ENCODE data around the gene IRF7. TPM values are rescaled to one million over a fixed set of nuclear protein-coding genes. Genes with fewer than 3 reads are reported as not detected.

The IRF7 gene
- total and polyA plus RNA-seq, 2 of the 4 experiments (the other 2 are of a cell fraction) = 1.6 to 4.5 TPM

GRCh38 chr11:630871-631270 is 15.1 kb upstream of the IRF7 start:
- Histone ChIP-seq H2AK5ac (ENCODE audit: low read depth, low read length) (no peak overlapping the region), H3K56ac (ENCODE audit: extremely low read depth, insufficient read depth, low read length) (no peak overlapping the region), H2AK9ac (replicated peaks; ENCODE audit: low read depth, low read length, poor library complexity) (no peak overlapping the region), H3K27me3 (ENCODE audit: control insufficient read depth, insufficient read depth, low read length) (peaks cover 2% of the 10 kb centered on the region; the same call in 1 of the 2 replicates), H4K91ac (ENCODE audit: insufficient read depth, low read depth, low read length) (no peak overlapping the region), H3K27ac (ENCODE audit: insufficient read depth, low read length) (no peak overlapping the region), H2BK120ac (ENCODE audit: low read depth, low read length) (no peak overlapping the region), H3K4me2 (ENCODE audit: low read depth, low read length) (no peak overlapping the region), H4K8ac (ENCODE audit: low read depth in 2 of 2, low read length in 2 of 2) (no peak overlapping the region), H2AFZ (replicated peaks; ENCODE audit: low read length, poor library complexity) (no peak overlapping the region), H3K4me3 (ENCODE audit: insufficient read depth, low read depth, low read length) (no peak overlapping the region), H3K36me3 (ENCODE audit: control insufficient read depth, insufficient read depth, low read length) (no peaks in the 10 kb centered on the region; the same call in none of the 2 replicates), H3K23ac (ENCODE audit: low read depth, low read length) (no peak overlapping the region), H2BK20ac (ENCODE audit: low read depth, low read length) (no peak overlapping the region), H3K14ac (replicated peaks; ENCODE audit: low read depth, low read length) (no peak overlapping the region), H2BK15ac (ENCODE audit: low read depth, low read length) (no peak overlapping the region), H3K9ac (ENCODE audit: low read depth, low read length) (no peak overlapping the region), H2BK5ac (ENCODE audit: low read depth, low read length, poor library complexity, severe bottlenecking) (no peak overlapping the region), H4K5ac (ENCODE audit: low read depth, low read length) (no peak overlapping the region), H3K9me3 (ENCODE audit: control insufficient read depth, insufficient read depth, low read length) (no peaks in the 10 kb centered on the region), H3K18ac (ENCODE audit: low read depth, low read length) (no peak overlapping the region), H3K9me1 (ENCODE audit: insufficient read depth, low read length) (peaks cover 5% of the 10 kb centered on the region; the same call in 1 of the 2 replicates), H4K20me1 (ENCODE audit: insufficient read depth, low read length) (peaks cover 13% of the 10 kb centered on the region), H3K79me1 (ENCODE audit: low read depth in 1 of 2, low read length in 2 of 2) (no peaks in the 10 kb centered on the region), H3K4me1 (ENCODE audit: control insufficient read depth, insufficient read depth, low read length) (peaks cover 4% of the 10 kb centered on the region; the same call in 1 of the 2 replicates), H3K4ac (ENCODE audit: low read depth, low read length) (no peak overlapping the region)
- POLR2A ChIA-PET (ENCODE audit: unreplicated experiment) = no interaction called here
- no peak for TF ChIP-seq MAFK (IDR thresholded peaks at IDR 0.05; ENCODE audit: low read depth, low read length)
- 100% methylated on average over 1 of the region's 5 CpGs; no CpG with 5 or more reads in 1 of the 2 experiments for WGBS, 2 experiments (ENCODE audit: extremely low coverage in 2 of 2, insufficient read length in 1 of 2)
- no TSS peak for BruUV-seq (replicated peaks)
- in situ Hi-C loops (cut with MboI; ENCODE audit: low sequenced_read_pairs) = no loop called here
- ATAC-seq (ENCODE audit: low read depth) = no peak
- intact Hi-C loops (cut with micrococcal nuclease) = no loop called here
- dilution Hi-C loops (cut with HindIII; ENCODE audit: low sequenced_read_pairs, unreplicated experiment) = no loop called here
- CTCF ChIA-PET = no interaction called here
- no peak for DNase-seq
